Measurements from ENCODE around the gene SUCO. TPM values are rescaled to one million over a fixed set of nuclear protein-coding genes. Genes with fewer than 3 reads are reported as not detected.

The SUCO gene
- total RNA-seq, 1 experiment from 2014 or later = 37.7 TPM

- Mint-ChIP-seq H3K4me3 (no peak overlapping the region), H3K36me3 (ENCODE audit: insufficient read depth in 1 of 3, low read depth in 3 of 3) (peaks cover 9 to 32% (median 23%) of the 10 kb centered on the region in 3 experiments; a peak in 6 of 7 replicates), H3K9me3 (no peaks in the 10 kb centered on the region), H3K4me1 (no peaks in the 10 kb centered on the region), H3K27me3 (ENCODE audit: low read depth) (no peaks in the 10 kb centered on the region), H3K27ac (0 out of 7 replicates have a peak overlapping the region, but pooled peaks of 1 of the 3 experiments have one; percentile 43)
- H4K20me1 ChIP-seq (ENCODE audit: control insufficient read depth, insufficient read depth, insufficient read length) = no peaks in the 10 kb centered on the region
- H3K79me2 ChIP-seq (ENCODE audit: insufficient read depth, low read length) = no peaks in the 10 kb centered on the region
- H2BK15ac ChIP-seq (ENCODE audit: low read depth, low read length) = no peak overlapping the region
- H3K27me3 ChIP-seq (ENCODE audit: insufficient read depth, low read length) = no peaks in the 10 kb centered on the region
- WGBS (ENCODE audit: extremely low coverage, insufficient read length, low lambda C conversion rate) = no CpG with 5 or more reads among the region's 4 CpGs
- no peak overlapping the region for H3K14ac ChIP-seq (ENCODE audit: insufficient read depth, low read length)
- no peak overlapping the region for H3K9ac ChIP-seq (ENCODE audit: extremely low read depth, insufficient read length, low read length)
- H2BK20ac ChIP-seq (ENCODE audit: low read depth, low read length, poor library complexity, severe bottlenecking) = no peak overlapping the region
- no peak overlapping the region for H3T11ph ChIP-seq (ENCODE audit: low read length)
- no peak overlapping the region for H3K4me2 ChIP-seq (ENCODE audit: insufficient read depth, insufficient read length, low read length)
- no peak overlapping the region for H2BK5ac ChIP-seq (ENCODE audit: insufficient read length, low read length)
- no peak overlapping the region for H2BK12ac ChIP-seq (ENCODE audit: insufficient read length, low read depth, low read length)
- no peak overlapping the region for H4K8ac ChIP-seq (replicated peaks; ENCODE audit: insufficient read length, low read depth, low read length)
- H3K56ac ChIP-seq (ENCODE audit: insufficient read length, low read depth, low read length) = no peak overlapping the region
- H3K23ac ChIP-seq (ENCODE audit: insufficient read length, low read depth, low read length) = no peak overlapping the region
- H3K4me1 ChIP-seq (ENCODE audit: insufficient read depth, low read length) = no peaks in the 10 kb centered on the region
- no peak overlapping the region for H2AK5ac ChIP-seq (ENCODE audit: insufficient read length, low read length)
- no peak overlapping the region for H3K4ac ChIP-seq (ENCODE audit: low read depth, low read length)
- TF ChIP-seq CTCF (conservative IDR thresholded peaks at IDR 0.05) = no peak
- H4K91ac ChIP-seq (ENCODE audit: insufficient read length, low read depth, low read length) = no peak overlapping the region
- no peaks in the 10 kb centered on the region for H3K23me2 ChIP-seq (ENCODE audit: insufficient read length, low read depth, low read length, poor library complexity, severe bottlenecking)
- no peak overlapping the region for H2BK120ac ChIP-seq (ENCODE audit: low read depth, low read length, poor library complexity, severe bottlenecking)
- no peak overlapping the region for H4K5ac ChIP-seq (ENCODE audit: insufficient read length, low read depth, low read length)
- no peak for DNase-seq
- no peaks in the 10 kb centered on the region for H3K9me3 ChIP-seq (ENCODE audit: control insufficient read depth, low read depth, low read length)
- no peaks in the 10 kb centered on the region for H3K79me1 ChIP-seq (ENCODE audit: insufficient read depth, low read depth, low read length, poor library complexity, severe bottlenecking)
- H3K27ac ChIP-seq (ENCODE audit: insufficient read length, low read depth, low read length) = no peak overlapping the region
- no peak overlapping the region for H2AFZ ChIP-seq (ENCODE audit: low read length)
- no peak overlapping the region for H3K18ac ChIP-seq (ENCODE audit: insufficient read length, low read depth, low read length)
Measured at GRCh38 chr1:172608098-172608601, 75.2 kb downstream of the SUCO start.

All from H9 (cell line).